SK-N-SH treated with all-trans-retinoic acid at 6 μM for 48 hours (cell line): ENCODE results near the gene MAP4K4.

ENCODE experiments used
- ATAC-seq: fragments of 200-7000 bp; cut with Tn5 transposase; 3 replicates; pipeline ENCODE4 v1.9.1; 2020; ENCODE audit warnings: mild to moderate bottlenecking, moderate library complexity
- ARNTL ChIP-seq: fragments of 450-650 bp; formaldehyde crosslinking; IDR thresholded peaks from 2 replicates; pipeline ENCODE4 v1.5.0; 2020; ENCODE audit warnings: low read depth, mild to moderate bottlenecking, moderate library complexity, borderline replicate concordance
- BACH2 ChIP-seq: fragments of 250-450 bp; sonication (Bioruptor Pico); IDR thresholded peaks from 2 replicates; pipeline ENCODE4 v1.9.0; 2021; ENCODE audit warnings: mild to moderate bottlenecking, borderline replicate concordance
- CSRNP3 ChIP-seq: fragments of 250-450 bp; sonication (Bioruptor Pico); IDR thresholded peaks from 2 replicates; pipeline ENCODE4 v1.5.1; 2021; ENCODE audit warnings: mild to moderate bottlenecking, moderate library complexity
- OSR1 ChIP-seq: fragments of 250-450 bp; sonication (Bioruptor Pico); IDR thresholded peaks from 2 replicates; pipeline ENCODE4 v1.8.0; 2022; ENCODE audit warnings: moderate library complexity, mild to moderate bottlenecking, inconsistent platforms
- PATZ1 ChIP-seq: fragments of 250-450 bp; sonication (Bioruptor Pico); IDR thresholded peaks from 2 replicates; pipeline ENCODE4 v1.8.0; 2020; ENCODE audit warnings: mild to moderate bottlenecking, moderate library complexity, borderline replicate concordance
- PPARA ChIP-seq: fragments of 250-450 bp; sonication (Bioruptor Pico); IDR thresholded peaks from 2 replicates; pipeline ENCODE4 v1.5.0; 2020; ENCODE audit warnings: mild to moderate bottlenecking, borderline replicate concordance
- RARB ChIP-seq: fragments of 250-450 bp; sonication (Bioruptor Pico); IDR thresholded peaks from 2 replicates; pipeline ENCODE4 v1.8.0; 2021; ENCODE audit warnings: mild to moderate bottlenecking, moderate library complexity
- SNAI2 ChIP-seq: fragments of 250-450 bp; sonication (Bioruptor Pico); IDR thresholded peaks from 2 replicates; pipeline ENCODE4 v1.5.0; 2020; ENCODE audit warnings: mild to moderate bottlenecking, moderate library complexity
- TCF4 ChIP-seq: fragments of 250-450 bp; sonication (Bioruptor Pico); IDR thresholded peaks from 2 replicates; pipeline ENCODE4 v1.8.0; 2021; ENCODE audit warnings: mild to moderate bottlenecking, moderate library complexity, borderline replicate concordance
- ZC3H10 ChIP-seq: fragments of 250-450 bp; sonication (Bioruptor Pico); IDR thresholded peaks from 2 replicates; pipeline ENCODE4 v1.5.1; 2021; ENCODE audit warnings: mild to moderate bottlenecking, moderate library complexity
- ZFP3 ChIP-seq: fragments of 250-450 bp; sonication (Bioruptor Pico); IDR thresholded peaks from 2 replicates; pipeline ENCODE4 v1.5.0; 2020; ENCODE audit warnings: mild to moderate bottlenecking, moderate library complexity
- ZNF8 ChIP-seq: fragments of 450-650 bp; formaldehyde crosslinking; IDR thresholded peaks from 2 replicates; pipeline ENCODE4 v1.5.0; 2020; ENCODE audit warnings: mild to moderate bottlenecking, moderate library complexity
- TF ChIP-seq, protein P1 (sequence below): fragments of 250-450 bp; sonication (Bioruptor Pico); IDR thresholded peaks from 2 replicates; pipeline ENCODE4 v1.5.1; 2020; ENCODE audit warnings: low read depth, mild to moderate bottlenecking, moderate library complexity
- TF ChIP-seq, protein P2 (sequence below): fragments of 250-450 bp; sonication (Bioruptor Pico); IDR thresholded peaks from 2 replicates; pipeline ENCODE4 v1.8.0; 2021; ENCODE audit warnings: low read depth, mild to moderate bottlenecking, moderate library complexity, borderline replicate concordance
- TF ChIP-seq, protein P3 (sequence below): fragments of 250-450 bp; sonication (Bioruptor Pico); IDR thresholded peaks from 2 replicates; pipeline ENCODE4 v1.5.0; 2020; ENCODE audit warnings: mild to moderate bottlenecking, moderate library complexity

The MAP4K4 gene

GRCh38 chr2:101812226-101812625, 114.7 kb downstream of the MAP4K4 start:
- TF ChIP-seq, protein P1, sequence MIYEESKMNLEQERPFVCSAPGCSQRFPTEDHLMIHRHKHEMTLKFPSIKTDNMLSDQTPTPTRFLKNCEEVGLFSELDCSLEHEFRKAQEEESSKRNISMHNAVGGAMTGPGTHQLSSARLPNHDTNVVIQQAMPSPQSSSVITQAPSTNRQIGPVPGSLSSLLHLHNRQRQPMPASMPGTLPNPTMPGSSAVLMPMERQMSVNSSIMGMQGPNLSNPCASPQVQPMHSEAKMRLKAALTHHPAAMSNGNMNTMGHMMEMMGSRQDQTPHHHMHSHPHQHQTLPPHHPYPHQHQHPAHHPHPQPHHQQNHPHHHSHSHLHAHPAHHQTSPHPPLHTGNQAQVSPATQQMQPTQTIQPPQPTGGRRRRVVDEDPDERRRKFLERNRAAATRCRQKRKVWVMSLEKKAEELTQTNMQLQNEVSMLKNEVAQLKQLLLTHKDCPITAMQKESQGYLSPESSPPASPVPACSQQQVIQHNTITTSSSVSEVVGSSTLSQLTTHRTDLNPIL (CRISPR knock-in tag): no peak
- TF ChIP-seq ARNTL (CRISPR knock-in tag) (no peak), ZC3H10 (CRISPR knock-in tag) (no peak), ZNF8 (no peak)
- TF ChIP-seq, protein P2, sequence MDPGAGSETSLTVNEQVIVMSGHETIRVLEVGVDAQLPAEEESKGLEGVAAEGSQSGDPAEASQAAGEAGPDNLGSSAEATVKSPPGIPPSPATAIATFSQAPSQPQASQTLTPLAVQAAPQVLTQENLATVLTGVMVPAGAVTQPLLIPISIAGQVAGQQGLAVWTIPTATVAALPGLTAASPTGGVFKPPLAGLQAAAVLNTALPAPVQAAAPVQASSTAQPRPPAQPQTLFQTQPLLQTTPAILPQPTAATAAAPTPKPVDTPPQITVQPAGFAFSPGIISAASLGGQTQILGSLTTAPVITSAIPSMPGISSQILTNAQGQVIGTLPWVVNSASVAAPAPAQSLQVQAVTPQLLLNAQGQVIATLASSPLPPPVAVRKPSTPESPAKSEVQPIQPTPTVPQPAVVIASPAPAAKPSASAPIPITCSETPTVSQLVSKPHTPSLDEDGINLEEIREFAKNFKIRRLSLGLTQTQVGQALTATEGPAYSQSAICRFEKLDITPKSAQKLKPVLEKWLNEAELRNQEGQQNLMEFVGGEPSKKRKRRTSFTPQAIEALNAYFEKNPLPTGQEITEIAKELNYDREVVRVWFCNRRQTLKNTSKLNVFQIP (CRISPR knock-in tag): no peak
- ATAC-seq: no peak

DNA sequence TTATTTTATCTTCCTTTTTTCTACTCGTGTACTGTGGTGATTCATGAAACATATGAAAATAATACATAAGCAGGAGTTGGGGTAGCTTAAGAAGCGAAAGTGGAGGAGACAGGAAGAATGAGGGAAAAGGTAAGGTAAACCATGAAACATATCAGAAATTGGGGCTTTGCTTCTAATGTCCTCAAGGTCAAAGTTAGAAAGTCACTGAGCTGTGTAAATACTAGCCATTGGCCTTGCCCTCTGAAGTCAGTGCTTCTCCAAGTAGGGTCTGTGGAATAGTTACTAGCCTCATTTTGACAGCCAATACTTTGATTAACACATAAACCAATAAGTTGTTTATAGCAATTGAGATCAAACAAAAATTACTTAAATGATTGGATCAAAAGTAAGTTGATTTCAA, 117.2 kb downstream of the MAP4K4 start:
- TF ChIP-seq, protein P1 (CRISPR knock-in tag): no peak
- TF ChIP-seq PATZ1 (CRISPR knock-in tag): no peak
- no peak for TF ChIP-seq PPARA (CRISPR knock-in tag)
- TF ChIP-seq ZFP3 (CRISPR knock-in tag): no peak
- ATAC-seq: no peak

GRCh38 chr2:101815154-101815553, 117.6 kb downstream of the MAP4K4 start:
- no peak for ATAC-seq

More at GRCh38 chr2:101815154-101815553, 117.6 kb downstream of the MAP4K4 start:
- TF ChIP-seq BACH2 (no peak), ZFP3 (CRISPR knock-in tag) (no peak), TCF4 (CRISPR knock-in tag) (no peak), OSR1 (CRISPR knock-in tag) (no peak), ZNF8 (no peak), CSRNP3 (CRISPR knock-in tag) (no peak), RARB (no peak), SNAI2 (no peak), ZC3H10 (CRISPR knock-in tag) (no peak)
- TF ChIP-seq, protein P2 (CRISPR knock-in tag): no peak
- TF ChIP-seq, protein P3, sequence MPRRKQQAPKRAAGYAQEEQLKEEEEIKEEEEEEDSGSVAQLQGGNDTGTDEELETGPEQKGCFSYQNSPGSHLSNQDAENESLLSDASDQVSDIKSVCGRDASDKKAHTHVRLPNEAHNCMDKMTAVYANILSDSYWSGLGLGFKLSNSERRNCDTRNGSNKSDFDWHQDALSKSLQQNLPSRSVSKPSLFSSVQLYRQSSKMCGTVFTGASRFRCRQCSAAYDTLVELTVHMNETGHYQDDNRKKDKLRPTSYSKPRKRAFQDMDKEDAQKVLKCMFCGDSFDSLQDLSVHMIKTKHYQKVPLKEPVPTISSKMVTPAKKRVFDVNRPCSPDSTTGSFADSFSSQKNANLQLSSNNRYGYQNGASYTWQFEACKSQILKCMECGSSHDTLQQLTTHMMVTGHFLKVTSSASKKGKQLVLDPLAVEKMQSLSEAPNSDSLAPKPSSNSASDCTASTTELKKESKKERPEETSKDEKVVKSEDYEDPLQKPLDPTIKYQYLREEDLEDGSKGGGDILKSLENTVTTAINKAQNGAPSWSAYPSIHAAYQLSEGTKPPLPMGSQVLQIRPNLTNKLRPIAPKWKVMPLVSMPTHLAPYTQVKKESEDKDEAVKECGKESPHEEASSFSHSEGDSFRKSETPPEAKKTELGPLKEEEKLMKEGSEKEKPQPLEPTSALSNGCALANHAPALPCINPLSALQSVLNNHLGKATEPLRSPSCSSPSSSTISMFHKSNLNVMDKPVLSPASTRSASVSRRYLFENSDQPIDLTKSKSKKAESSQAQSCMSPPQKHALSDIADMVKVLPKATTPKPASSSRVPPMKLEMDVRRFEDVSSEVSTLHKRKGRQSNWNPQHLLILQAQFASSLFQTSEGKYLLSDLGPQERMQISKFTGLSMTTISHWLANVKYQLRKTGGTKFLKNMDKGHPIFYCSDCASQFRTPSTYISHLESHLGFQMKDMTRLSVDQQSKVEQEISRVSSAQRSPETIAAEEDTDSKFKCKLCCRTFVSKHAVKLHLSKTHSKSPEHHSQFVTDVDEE (CRISPR knock-in tag): no peak
